Mucosa of descending colon (tissue), 3 donors: ENCODE measurements around the gene NTRK3. TPM values are rescaled to one million over a fixed set of nuclear protein-coding genes. Genes with fewer than 3 reads are reported as not detected.

ENCODE experiments used
- ATAC-seq: fragments of 200-7000 bp; cut with Tn5 transposase; one replicate; pipeline ENCODE4 v1.9.1; 2020; ENCODE audit warnings: mild to moderate bottlenecking, moderate library complexity
- DNase-seq, 3 donors: peaks; one replicate each; pipeline ENCODE4 v3.0.0-alpha.2; 2020
- H3K36me3 ChIP-seq: fragments of 200-600 bp; one replicate; pipeline ENCODE4 v1.8.0; 2021; ENCODE audit warnings: low read depth, mild to moderate bottlenecking
- H3K4me1 ChIP-seq: fragments of 200-600 bp; one replicate; pipeline ENCODE4 v1.8.0; 2021; ENCODE audit warnings: low read depth, mild to moderate bottlenecking
- H3K4me3 ChIP-seq: fragments of 200-600 bp; one replicate; pipeline ENCODE4 v1.8.0; 2021; ENCODE audit warnings: mild to moderate bottlenecking
- H3K9me3 ChIP-seq: fragments of 200-600 bp; one replicate; pipeline ENCODE4 v1.8.0; 2021; ENCODE audit warnings: mild to moderate bottlenecking
- intact Hi-C, 2 donors: fragments of 100-400 bp; cut with DNase I in 1 of 2; cut with micrococcal nuclease in 1 of 2; formaldehyde crosslinking; loops; one replicate each; pipeline versions ENCODE4 v1.11.0 to v1.11.1; 2022; cut with DNase I, micrococcal nuclease
- total RNA-seq, 3 donors: library from RNA; stranded (reverse); fragmentation: NEBNext Ultra II Directional in 2 of 3; extraction: Animal tissue kit (Norgen Biotek cat#: 25700) in 2 of 3; gene quantifications; one replicate each; pipeline versions ENCODE4 v1.2.1 to v1.2.4, GENCODE V29; 2021 to 2023
- TF ChIP-seq, protein P1 (sequence below): fragments of 200-600 bp; IDR thresholded peaks from one replicate; pipeline ENCODE4 v1.8.0; 2022; ENCODE audit warnings: antibody characterized with exemption, mild to moderate bottlenecking
- donor health status: DM: no; HTN: no; CAD: no; lungs with moderate emphysema.
- donor health status: DM: no; HTN: no; CAD: no.
- donor health status: DM: no; HTN: yes; CAD: no.

Gene NTRK3
- total RNA-seq, 3 donors from 2014 or later, result 0.78 to 2.8 (median 2.1) TPM

DNA sequence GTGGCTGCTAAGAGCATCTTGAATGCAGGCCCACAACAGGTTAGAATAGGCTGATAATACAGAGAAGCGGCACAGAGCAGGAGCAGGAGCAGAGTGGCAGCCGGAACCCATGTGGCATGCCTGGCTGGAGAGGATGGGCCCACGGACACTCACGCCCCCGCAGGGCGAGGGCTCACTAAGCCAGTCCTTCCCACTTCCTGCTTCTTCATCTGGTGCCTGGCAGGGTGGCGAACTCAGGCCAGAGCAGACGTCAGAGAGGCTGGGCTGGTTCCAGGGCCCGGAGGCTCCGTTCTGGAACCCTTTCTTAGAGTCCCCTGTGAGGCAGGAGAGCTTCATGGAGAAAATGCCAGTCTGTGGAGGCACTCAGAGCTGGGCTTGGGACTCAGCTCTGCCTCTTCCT is 195.1 kb downstream of the NTRK3 start:
- no peaks in the 10 kb centered on the region for H3K4me1 ChIP-seq
- TF ChIP-seq, protein P1, sequence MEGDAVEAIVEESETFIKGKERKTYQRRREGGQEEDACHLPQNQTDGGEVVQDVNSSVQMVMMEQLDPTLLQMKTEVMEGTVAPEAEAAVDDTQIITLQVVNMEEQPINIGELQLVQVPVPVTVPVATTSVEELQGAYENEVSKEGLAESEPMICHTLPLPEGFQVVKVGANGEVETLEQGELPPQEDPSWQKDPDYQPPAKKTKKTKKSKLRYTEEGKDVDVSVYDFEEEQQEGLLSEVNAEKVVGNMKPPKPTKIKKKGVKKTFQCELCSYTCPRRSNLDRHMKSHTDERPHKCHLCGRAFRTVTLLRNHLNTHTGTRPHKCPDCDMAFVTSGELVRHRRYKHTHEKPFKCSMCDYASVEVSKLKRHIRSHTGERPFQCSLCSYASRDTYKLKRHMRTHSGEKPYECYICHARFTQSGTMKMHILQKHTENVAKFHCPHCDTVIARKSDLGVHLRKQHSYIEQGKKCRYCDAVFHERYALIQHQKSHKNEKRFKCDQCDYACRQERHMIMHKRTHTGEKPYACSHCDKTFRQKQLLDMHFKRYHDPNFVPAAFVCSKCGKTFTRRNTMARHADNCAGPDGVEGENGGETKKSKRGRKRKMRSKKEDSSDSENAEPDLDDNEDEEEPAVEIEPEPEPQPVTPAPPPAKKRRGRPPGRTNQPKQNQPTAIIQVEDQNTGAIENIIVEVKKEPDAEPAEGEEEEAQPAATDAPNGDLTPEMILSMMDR, result no peak
- intact Hi-C loops, result no loop called here
- no peak for DNase-seq
- no peak overlapping the region for H3K4me3 ChIP-seq
- ATAC-seq, result no peak
- no peaks in the 10 kb centered on the region for H3K36me3 ChIP-seq
- H3K9me3 ChIP-seq, result no peaks in the 10 kb centered on the region

DNA sequence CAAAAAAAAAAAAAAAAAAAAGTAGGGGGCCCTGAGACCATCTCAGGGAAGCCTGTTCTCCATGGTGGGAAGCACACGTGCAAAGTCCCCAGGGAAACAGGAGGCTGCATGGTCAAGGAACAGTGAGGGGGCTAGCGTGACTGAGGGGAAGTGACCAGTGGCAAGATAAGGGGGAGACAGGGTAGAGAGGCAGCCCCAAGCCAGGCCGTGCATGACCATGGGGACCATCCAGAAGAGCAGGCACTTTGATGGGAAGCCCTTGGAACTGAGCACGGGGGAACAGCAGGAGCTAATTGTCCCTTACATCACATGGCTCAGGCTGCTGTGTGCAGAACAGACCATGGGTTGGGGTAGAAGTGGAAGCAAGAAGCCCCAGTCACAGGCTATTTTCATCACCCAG is 196.2 kb downstream of the NTRK3 start:
- TF ChIP-seq, protein P1, result no peak
- intact Hi-C loops, result no loop called here
- DNase-seq (no peak), ATAC-seq (no peak)
- Histone ChIP-seq H3K9me3 (no peaks in the 10 kb centered on the region), H3K4me1 (no peaks in the 10 kb centered on the region), H3K4me3 (no peak overlapping the region), H3K36me3 (no peaks in the 10 kb centered on the region)

DNA sequence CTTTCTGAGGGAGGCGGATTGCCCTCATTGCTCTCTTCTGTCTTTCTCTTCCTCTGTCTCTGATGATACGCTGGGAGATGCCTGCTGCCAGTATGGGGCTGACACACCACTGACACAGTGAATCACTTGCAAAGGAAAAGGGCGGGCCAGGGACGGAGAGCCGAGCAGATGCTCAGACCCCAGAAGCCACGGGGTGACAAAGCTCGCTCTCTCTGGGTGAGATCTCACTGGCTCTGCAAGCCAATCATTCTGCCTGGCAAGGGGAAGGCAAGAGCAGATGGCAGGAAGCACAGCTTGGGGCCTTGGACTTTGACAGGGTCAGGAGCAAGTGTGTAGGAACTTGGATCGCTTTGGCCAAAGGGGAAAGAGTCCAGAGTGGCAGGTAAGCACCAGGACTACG is 198.7 kb downstream of the NTRK3 start:
- Histone ChIP-seq H3K4me3 (no peak overlapping the region), H3K9me3 (no peaks in the 10 kb centered on the region), H3K4me1 (no peaks in the 10 kb centered on the region), H3K36me3 (no peaks in the 10 kb centered on the region)
- TF ChIP-seq, protein P1, result no peak
- intact Hi-C loops, result no loop called here
- ATAC-seq, result no peak
- no peak for DNase-seq

DNA sequence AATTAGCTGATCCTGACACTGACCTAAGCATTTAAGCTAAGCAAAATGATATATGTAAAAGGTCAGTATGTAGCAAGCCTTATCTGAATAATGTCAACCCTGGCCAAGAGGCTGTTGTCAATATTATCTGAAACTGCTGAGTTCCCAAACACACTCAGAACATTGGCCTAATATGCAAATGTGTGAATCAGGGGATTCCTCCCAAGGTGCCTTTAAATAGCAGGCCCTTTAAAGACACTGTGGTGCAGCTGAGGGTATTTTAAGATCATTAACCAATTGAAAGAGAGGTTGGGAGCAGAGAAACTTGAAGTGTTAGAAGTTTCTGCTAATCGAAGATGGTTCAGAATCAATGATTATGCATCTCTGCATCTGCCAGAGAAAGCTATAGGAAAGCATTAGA is 207.0 kb downstream of the NTRK3 start:
- TF ChIP-seq, protein P1, result no peak
- intact Hi-C loops, result no loop called here
- Histone ChIP-seq H3K9me3 (no peaks in the 10 kb centered on the region), H3K4me1 (no peaks in the 10 kb centered on the region), H3K36me3 (no peaks in the 10 kb centered on the region), H3K4me3 (no peak overlapping the region)
- ATAC-seq (no peak), DNase-seq (no peak)

DNA sequence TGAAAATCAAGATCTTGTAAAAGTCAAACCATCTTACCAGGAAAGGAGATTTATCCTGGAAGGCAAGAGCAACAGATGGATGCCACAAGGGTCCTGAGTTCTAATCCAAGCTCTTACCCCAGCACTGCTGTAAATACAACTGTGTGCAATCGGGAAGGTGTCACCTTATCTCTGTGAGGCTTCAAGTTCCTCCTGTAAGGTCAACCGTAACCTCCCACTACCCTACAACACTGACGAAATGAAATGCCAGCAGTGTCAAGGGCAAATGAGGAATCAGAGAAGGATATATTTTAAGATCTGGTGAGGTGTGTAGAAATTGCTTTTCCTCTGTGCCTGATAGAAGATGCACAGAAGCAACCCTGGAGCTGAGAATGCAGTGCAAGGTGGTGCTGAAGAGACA is 207.8 kb downstream of the NTRK3 start:
- Histone ChIP-seq H3K36me3 (no peaks in the 10 kb centered on the region), H3K9me3 (no peaks in the 10 kb centered on the region), H3K4me3 (no peak overlapping the region), H3K4me1 (no peaks in the 10 kb centered on the region)
- DNase-seq, result no peak
- ATAC-seq, result no peak
- TF ChIP-seq, protein P1, result no peak
- intact Hi-C loops, result no loop called here

DNA sequence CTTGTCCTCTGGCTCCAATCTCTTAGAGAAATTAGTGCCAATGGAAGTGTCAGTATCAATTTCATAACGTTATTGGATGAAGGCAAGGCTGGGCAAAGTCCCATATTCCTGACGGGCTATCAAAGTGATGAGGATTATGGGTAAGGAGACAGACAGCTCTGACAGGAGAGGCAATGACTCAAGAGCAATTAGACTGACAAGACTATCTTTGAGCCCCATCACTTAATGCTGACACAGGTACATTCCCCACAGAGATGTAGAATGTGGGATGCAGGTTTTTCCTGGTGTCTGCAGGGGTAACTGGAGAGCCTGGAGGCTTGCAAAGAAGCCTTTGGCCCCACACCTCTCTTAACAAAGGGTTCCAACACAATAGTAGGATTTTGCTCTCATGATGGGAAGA is 208.3 kb downstream of the NTRK3 start:
- DNase-seq, result no peak
- no peaks in the 10 kb centered on the region for H3K4me1 ChIP-seq
- H3K9me3 ChIP-seq, result no peaks in the 10 kb centered on the region
- H3K36me3 ChIP-seq, result no peaks in the 10 kb centered on the region
- intact Hi-C loops, result no loop called here
- TF ChIP-seq, protein P1, result no peak
- no peak overlapping the region for H3K4me3 ChIP-seq
- ATAC-seq, result no peak
